NCI-H1436 treated with DMSO at 0.1 percent for 48 hours (cell line): ENCODE data around the gene L3MBTL2.
"Not testable (repeated sequence)": the region's sequence is repeated elsewhere in the genome, so short reads cannot be mapped to it uniquely, and the experiment has no call there.

Experiments used
- DNase-seq: peaks from one replicate; lab custom pipeline; 2025; lab: John Stamatoyannopoulos, UW

L3MBTL2 gene

GRCh38 chr22:41241133-41241676, 36.1 kb downstream of the L3MBTL2 start:
- DNase-seq = no peak

GRCh38 chr22:41242396-41243117, 37.4 kb downstream of the L3MBTL2 start:
- no peak for DNase-seq

DNA sequence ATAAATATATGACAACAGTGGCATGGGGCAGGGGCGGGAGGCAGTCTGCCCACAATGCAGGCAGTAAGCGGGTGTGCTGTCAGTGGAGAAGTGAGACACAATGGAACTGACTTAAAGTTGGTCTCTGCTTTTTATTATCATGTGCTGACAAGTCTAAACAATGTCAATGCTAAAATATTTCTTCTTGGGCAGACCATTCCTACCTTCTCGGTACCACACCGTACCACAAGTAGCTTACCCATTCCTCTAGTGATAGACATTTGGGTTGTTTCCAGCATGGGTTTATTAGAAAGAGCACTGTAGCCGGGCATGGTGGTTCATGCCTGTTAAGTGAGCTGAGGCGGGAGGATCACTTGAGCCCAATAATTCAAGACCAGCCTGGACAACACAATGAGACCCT, 38.2 kb downstream of the L3MBTL2 start:
- no peak for DNase-seq

DNA sequence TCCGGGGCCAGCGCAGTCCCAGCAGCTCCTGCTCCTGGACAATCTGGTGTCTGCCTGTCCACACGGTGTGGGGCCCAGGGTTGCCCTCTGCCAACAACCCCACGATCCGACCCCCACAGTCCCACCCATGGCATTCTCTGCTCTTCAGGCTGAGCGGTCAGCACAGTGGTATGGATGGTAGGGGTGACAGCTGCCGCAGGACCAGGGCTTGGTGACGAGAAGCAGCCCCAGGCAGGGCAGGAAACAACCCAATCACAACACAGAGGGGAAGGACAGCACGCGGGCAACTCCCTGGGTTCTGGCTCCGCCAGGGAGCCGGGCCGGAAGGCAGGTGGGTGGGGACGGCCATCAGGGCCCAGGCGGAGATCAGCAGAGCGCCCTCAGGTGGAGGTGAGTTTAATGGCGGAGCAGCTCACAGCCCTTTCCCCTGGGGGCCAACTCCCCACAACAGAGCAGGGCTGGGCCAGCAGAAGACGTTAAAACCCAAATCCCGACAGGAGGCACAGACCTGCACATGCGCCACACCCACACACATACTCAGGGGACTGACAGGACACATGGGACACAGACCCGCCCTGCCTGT, 40.9 kb downstream of the L3MBTL2 start:
- no peak for DNase-seq

DNA sequence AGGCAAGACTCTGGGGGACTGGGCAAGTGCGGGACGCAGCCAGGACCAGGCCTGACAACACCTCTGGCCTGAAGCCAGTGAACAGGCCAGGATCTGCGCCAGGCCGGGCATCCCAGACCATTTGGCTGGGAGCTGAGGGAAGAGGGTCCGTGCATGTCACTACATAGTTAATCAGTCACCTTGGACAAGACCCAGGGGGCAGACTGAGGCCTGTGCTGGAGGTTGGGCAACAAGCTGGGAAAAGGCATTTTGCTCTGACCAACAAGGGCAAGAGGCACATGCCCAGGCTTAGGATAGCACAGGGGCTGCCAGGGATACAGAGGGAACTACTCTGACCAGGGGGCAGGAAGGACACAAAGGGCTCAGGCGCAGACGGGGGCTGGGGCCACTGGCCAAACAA, 42.6 kb downstream of the L3MBTL2 start:
- no peak for DNase-seq

DNA sequence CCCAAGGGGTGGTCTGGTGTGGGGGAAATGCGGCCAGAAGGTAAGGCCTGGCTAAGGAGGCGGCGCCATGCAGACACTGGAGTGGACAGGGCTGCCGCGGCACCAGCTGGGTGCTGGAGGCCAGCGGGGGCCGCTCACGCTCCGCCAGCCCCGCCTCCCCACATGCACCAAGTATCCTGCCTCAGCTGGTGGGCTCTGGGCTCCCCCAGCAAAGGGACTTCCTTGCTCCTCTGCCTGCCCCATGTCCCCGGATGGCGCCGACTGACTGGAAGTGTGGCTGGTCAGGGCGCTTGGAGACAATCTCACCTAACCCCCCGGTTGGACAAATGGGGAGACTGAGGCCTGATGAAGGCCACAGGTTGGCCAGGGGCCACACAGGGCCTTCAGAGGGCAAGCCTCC, 43.2 kb downstream of the L3MBTL2 start:
- no peak for DNase-seq

GRCh38 chr22:41248758-41249157, 43.6 kb downstream of the L3MBTL2 start:
- DNase-seq = no peak

- no peak for DNase-seq
Measured at GRCh38 chr22:41249442-41249841, 44.3 kb downstream of the L3MBTL2 start.

DNA sequence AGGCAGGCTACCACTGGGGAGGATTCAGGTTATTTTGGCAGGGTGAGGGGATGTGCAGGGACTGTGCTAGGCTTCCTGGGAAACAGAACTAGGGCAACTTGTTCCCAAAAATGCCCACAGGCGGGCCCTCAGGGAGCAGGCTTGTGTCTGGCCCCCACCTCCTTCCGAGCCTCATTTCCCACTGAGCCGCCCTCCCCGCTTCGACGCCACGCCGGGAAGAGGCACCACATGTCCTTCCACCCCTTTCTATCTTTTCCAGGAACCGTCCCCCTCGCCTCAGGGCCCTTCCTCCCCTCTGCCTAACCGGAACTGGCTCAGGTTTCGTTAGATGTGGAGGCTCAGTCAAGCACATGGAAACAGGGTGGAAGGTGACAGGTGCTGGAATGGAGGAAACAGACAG, 45.0 kb downstream of the L3MBTL2 start:
- no peak for DNase-seq

- DNase-seq = no peak
Measured at GRCh38 chr22:41252365-41252764, 47.3 kb downstream of the L3MBTL2 start.

DNA sequence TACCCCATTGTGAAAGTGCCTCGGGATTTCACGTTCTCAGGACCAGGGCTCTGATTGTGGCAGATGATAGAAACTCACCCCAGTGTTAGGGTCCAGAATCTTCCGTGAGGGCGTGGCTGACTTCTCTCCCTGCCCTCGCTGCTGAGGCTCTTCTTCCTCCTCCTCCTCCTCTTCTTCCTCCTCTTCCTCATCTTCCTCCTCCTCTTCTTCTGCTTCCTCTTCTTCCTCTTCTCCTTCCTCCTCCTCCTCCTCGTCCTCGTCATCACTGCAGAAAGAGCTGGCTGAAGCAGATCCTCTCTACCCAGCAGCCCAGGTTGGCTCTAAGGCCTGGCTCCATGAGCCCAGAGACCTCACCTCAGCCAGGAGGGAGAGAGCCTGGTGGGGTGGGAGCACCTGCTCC, 49.1 kb downstream of the L3MBTL2 start:
- DNase-seq = no peak

DNA sequence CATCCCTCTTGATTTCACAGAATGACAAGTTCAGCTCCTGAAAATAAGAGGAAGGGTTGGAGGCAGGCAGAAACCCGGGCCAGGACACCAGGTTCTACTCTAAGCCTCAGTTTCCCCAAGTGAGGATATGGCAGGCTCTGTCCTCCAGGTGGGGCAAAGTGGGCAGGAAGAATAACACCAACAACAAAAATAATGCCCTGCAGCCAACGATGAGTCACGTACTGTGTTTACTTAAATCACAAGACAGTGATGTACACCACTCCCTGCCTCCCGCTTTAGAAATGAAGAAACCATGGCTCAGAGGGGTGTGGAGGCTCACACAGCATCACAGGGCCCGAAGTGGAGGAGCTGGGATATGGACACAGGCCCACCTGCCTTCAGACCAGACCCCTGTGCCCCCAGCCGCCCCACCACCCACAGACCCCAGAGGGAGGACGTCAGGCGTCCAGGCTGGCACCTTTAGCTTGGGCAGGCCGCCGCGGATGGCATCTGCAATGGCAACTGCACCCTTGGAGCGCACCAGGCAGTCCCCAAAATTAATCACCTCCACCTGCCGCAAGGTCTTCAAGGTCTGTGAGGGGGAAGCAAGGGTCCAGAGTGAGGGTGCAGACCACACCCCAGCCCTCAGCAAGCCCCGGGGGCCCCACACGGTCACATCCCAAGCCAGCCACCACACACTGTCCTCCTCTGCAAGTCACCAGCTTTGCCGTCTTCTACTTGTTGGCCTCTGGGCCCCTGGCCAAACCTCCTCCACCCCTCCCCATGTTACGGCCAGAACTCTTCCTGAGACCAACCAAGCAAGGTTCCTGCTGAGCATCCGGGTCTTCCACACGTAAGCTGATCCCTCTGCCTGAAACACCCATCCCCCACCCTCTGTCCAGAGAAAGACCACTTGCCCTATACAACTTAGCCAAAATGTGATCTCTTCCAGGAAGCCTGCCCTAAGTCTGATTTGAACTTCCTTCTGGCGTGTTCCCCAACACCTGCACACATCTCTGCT, 51.4 kb downstream of the L3MBTL2 start:
- no peak for DNase-seq

DNA sequence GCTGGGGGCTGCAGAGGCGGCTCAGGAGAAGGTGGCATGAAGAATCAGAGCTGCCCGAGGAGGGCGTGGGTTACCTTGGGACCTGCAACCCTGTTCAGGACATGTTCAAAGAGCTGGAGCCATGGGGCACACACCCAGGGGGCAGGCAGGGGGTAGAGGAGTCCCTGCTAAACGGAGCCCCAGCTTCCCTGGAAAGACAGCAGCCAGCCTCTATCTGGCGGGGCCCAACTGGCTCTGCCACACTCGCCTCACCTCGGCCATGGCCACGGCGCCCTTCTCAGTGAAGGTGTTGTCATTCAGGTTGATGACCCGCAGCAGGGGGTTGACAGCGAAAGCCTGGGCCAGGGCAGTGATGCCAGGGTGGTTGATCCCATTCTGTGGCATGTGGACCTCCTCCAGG, 52.6 kb downstream of the L3MBTL2 start:
- no peak for DNase-seq

DNA sequence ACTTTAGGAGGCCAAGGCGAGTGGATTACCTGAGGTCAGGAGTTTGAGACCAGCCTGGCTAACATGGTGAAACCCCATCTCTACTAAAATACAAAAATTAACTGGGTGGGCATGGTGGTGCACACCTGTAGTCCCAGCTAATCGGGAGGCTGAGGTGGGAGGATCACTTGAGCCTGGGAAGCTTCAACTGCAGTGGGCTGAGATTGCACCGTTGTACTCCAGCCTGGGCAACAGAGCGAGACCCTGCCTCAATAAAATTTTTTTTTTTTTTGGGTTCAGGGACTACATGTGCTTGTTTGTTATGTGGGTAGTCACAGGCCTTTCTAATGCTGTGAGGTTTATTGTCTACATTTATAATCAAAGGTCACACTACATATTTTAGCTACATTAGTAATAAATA, 54.6 kb downstream of the L3MBTL2 start:
- DNase-seq = not testable (repeated sequence)

DNA sequence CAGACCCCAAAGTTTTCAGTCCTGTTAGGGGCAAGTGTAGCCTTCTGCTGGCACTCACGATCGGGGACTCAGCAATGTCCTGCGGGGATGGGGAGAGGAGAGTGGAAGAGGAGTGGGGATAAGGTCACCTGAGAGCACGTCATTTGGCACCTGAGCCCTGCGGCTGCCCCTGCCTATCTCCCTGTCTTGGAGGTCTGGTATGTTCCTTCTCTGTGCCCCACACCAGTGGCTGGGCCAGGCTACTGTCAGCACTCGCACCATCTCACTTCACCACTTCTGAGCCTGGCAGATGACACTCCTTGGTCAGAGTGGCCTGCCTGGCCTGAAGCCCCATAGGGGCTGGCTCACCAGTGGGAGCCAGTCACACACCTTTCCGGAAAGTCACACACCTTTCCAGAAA, 55.8 kb downstream of the L3MBTL2 start:
- DNase-seq = no peak

- no peak for DNase-seq
Measured at GRCh38 chr22:41261541-41262249, 56.6 kb downstream of the L3MBTL2 start.

GRCh38 chr22:41262250-41262765, 57.2 kb downstream of the L3MBTL2 start:
- DNase-seq = no peak

DNA sequence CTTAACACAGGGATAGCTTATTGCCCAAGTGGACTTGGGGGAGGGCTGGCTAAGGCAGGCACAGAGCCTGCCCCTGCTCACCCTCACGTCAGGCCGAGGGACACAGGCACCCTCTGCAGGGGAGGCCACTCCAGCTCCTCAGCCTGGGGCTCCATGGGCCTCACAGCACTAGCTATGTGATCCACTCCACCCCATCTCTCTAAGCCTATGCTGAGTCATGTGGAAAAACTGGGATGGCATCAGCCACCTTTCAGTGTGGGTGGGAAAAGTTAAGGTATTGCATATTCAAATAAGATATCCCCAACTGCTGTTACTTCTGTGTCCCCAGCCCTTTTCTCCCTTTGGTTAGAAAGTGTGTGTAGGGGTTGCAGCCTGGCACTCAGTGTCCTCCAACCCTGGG, 58.6 kb downstream of the L3MBTL2 start:
- DNase-seq = no peak

GRCh38 chr22:41264408-41264941, 59.4 kb downstream of the L3MBTL2 start:
- DNase-seq = no peak

DNA sequence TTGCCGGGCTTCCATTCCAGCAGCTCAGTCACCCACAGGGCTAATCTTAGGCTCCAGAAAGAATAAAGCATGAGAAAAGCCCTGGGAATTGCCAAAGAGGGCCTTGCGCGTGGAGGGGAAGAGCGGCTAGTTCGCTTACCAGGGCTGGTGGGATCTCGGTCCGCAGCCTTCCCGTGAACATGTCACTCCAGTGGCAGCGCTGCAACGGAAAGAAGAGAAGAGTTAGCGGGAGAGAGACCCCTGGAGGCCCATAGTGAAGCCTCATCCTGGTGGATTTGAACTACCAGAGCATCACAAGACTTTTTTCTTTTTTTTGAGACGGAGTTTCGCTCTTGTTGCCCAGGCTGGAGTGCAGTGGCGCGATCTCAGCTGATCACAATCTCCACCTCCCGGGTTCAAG, 62.8 kb downstream of the L3MBTL2 start:
- DNase-seq = no peak

DNA sequence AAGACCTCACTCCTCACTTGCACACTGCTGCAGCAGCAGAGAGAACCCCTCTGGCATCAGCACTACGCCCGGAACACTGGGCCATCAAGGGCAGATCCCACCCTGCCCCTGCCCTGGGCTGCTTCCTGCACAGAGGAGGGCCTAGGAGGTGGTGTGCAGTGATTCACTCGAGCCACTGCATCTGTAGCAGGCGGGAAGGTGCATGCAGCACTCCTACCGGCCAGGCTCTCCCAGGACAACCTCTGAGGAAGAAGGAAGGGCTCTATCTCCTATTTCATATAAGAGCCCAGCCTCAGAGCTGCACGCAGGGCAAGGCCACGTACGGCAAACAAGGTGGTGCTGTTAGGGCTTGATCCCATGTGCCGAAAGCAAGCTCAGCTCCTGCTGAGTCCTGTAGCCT, 66.7 kb downstream of the L3MBTL2 start:
- no peak for DNase-seq
